HCT116 (cell line): Measurements from ENCODE around the gene DOLPP1.

ENCODE experiments used
- CTCF ChIP-seq, 3 experiments: fragments of 200-600 bp in 1 of 3; sonication (generic) in 1 of 3; IDR thresholded peaks in 2 of 3; conservative IDR thresholded peaks in 1 of 3; 2 replicates each; pipeline ENCODE4 v1.5.1; 2012 to 2017; ENCODE audit warnings: low read depth in 2 of 3, low read length in 2 of 3, antibody characterized with exemption in 1 of 3, borderline replicate concordance in 1 of 3, control low read depth in 1 of 3, mild to moderate bottlenecking in 1 of 3, mixed read lengths in 1 of 3, mixed run types in 1 of 3, moderate library complexity in 1 of 3; ENCODE audit not compliant: insufficient read depth in 1 of 3
- EGR1 ChIP-seq: IDR thresholded peaks from 2 replicates; pipeline ENCODE4 v1.6.1; 2012; ENCODE audit warnings: low read depth
- EZH2 ChIP-seq: fragments of 200-600 bp; sonication (generic); IDR thresholded peaks from 2 replicates; pipeline ENCODE4 v1.6.1; 2017; ENCODE audit warnings: antibody characterized with exemption, mixed run types
- JUND ChIP-seq: IDR thresholded peaks from 2 replicates; pipeline ENCODE4 v1.6.1; 2012
- POLR2A ChIP-seq: IDR thresholded peaks from 2 replicates; pipeline ENCODE4 v1.7.0; 2011; ENCODE audit warnings: borderline replicate concordance; ENCODE audit not compliant: insufficient read depth, insufficient read length; ENCODE audit errors: extremely low read depth
- POLR2AphosphoS5 ChIP-seq: IDR thresholded peaks from 2 replicates; pipeline ENCODE4 v1.6.1; 2011; ENCODE audit warnings: mild to moderate bottlenecking, low read depth, low read length, moderate library complexity
- RAD21 ChIP-seq: IDR thresholded peaks from 2 replicates; pipeline ENCODE4 v1.6.1; 2012; ENCODE audit warnings: low read depth, mild to moderate bottlenecking
- SIN3A ChIP-seq: IDR thresholded peaks from 2 replicates; pipeline ENCODE4 v1.6.1; 2012; ENCODE audit warnings: low read depth
- SP1 ChIP-seq: IDR thresholded peaks from 2 replicates; pipeline ENCODE4 v1.6.1; 2012; ENCODE audit warnings: low read depth
- SRF ChIP-seq: IDR thresholded peaks from 2 replicates; pipeline ENCODE4 v1.6.1; 2012; ENCODE audit warnings: low read depth
- YY1 ChIP-seq: IDR thresholded peaks from 2 replicates; pipeline ENCODE4 v1.6.1; 2011; ENCODE audit warnings: low read length, low read depth, moderate library complexity, mild to moderate bottlenecking; ENCODE audit not compliant: insufficient replicate concordance; ENCODE audit errors: extremely low read depth
- TF ChIP-seq, protein P1 (sequence below): IDR thresholded peaks from 2 replicates; pipeline ENCODE4 v1.6.1; 2012

DNA sequence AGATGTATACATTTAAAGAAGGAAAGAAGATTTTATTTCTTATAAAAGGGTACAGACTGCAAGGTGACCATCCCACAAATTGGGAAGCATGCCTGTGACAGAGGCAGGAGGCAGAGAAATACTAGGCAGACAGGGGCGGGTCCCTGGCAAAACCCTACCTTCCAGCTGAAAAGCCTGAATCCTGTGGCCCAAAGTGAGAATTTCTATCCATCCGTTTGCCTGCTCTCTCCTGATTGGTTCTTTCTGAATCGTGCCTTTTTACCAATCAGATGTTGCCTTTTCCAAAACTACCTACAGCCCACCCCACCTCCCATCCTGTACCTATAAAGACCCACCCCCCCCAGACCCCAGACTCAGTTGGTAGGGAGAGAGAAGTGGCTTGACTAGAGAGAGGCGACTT is 49.4 kb upstream of the DOLPP1 start:
- TF ChIP-seq POLR2A (no peak), CTCF (IDR thresholded peaks at IDR 0.05 in 2 of 3, conservative IDR thresholded peaks at IDR 0.05 in 1 of 3; ENCODE audit: borderline replicate concordance in 1 of 3, insufficient read depth in 1 of 3, low read depth in 2 of 3, low read length in 2 of 3) (no peak), POLR2AphosphoS5 (no peak), YY1 (no peak), EGR1 (no peak), RAD21 (no peak), EZH2 (no peak), SP1 (no peak), SRF (no peak), JUND (no peak), SIN3A (no peak)
- TF ChIP-seq, protein P1, sequence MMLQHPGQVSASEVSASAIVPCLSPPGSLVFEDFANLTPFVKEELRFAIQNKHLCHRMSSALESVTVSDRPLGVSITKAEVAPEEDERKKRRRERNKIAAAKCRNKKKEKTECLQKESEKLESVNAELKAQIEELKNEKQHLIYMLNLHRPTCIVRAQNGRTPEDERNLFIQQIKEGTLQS: no peak
